Posterior cingulate gyrus (tissue), 11 donors: ENCODE measurements around the gene CMTM1.
A peak's percentile ranks its signal among the peaks of the same experiment; 100 is the strongest.

Source experiments
- DNase-seq, 10 donors: peaks; one replicate each; pipeline versions ENCODE4 v3.0.0 to v3.0.0-alpha.2; 2020 to 2021; ENCODE audit warnings: mixed read lengths in 3 of 10
- intact Hi-C: fragments of 100-400 bp; cut with DNase I; formaldehyde crosslinking; loops from one replicate; pipeline ENCODE4 v1.15.1; 2023

The CMTM1 gene

GRCh38 chr16:66536525-66536924, 29.7 kb upstream of the CMTM1 start:
- intact Hi-C loops = no loop called here
- peak in 1 of 10 donors; percentile 40 for DNase-seq

- intact Hi-C loops = no loop called here
- DNase-seq = peak in 1 of 10 donors; percentile 66
Measured at GRCh38 chr16:66537236-66537635, 29.0 kb upstream of the CMTM1 start.

GRCh38 chr16:66538910-66539309, 27.3 kb upstream of the CMTM1 start:
- DNase-seq = no peak
- intact Hi-C loops = no loop called here

- intact Hi-C loops = no loop called here
- peak in 1 of 10 donors; percentile 30 for DNase-seq
Measured at GRCh38 chr16:66539623-66540469, 26.4 kb upstream of the CMTM1 start.

GRCh38 chr16:66541388-66542355, 24.6 kb upstream of the CMTM1 start:
- peak in 1 of 10 donors; percentile 4 for DNase-seq
- intact Hi-C loops = no loop called here

GRCh38 chr16:66542396-66542795, 23.8 kb upstream of the CMTM1 start:
- intact Hi-C loops = no loop called here
- peak in 1 of 10 donors; percentile 25 for DNase-seq

- peak in 1 of 10 donors; percentile 24 for DNase-seq
- intact Hi-C loops = no loop called here
Measured at GRCh38 chr16:66543541-66543940, 22.7 kb upstream of the CMTM1 start.

GRCh38 chr16:66544016-66544757, 22.1 kb upstream of the CMTM1 start:
- intact Hi-C loops = no loop called here

GRCh38 chr16:66547101-66547989, 18.9 kb upstream of the CMTM1 start:
- intact Hi-C loops = no loop called here
- peak in 1 of 10 donors; percentile 55 for DNase-seq

More at GRCh38 chr16:66544016-66544757, 22.1 kb upstream of the CMTM1 start:
- peak in 1 of 10 donors; percentile 49 for DNase-seq

- DNase-seq = peak in 1 of 10 donors; percentile 69
- intact Hi-C loops = loop anchor here (2.0 kb wide), 1 partner anchor 31 kb away; no protein-coding TSS in a partner anchor
Measured at GRCh38 chr16:66548068-66548467, 18.2 kb upstream of the CMTM1 start.

- intact Hi-C loops = loop anchor here (2.0 kb wide), 1 partner anchor 32 kb away; no protein-coding TSS in a partner anchor
- no peak for DNase-seq
Measured at GRCh38 chr16:66548868-66549267, 17.4 kb upstream of the CMTM1 start.

- DNase-seq = peak; percentile 40 to 94 (median 64)
- intact Hi-C loops = loop anchor here (2.0 to 5.0 kb wide), 2 partner anchors 33 to 323 kb away; no protein-coding TSS in a partner anchor
Measured at GRCh38 chr16:66549284-66550131, 16.7 kb upstream of the CMTM1 start, which contains the start of gene TK2. Gene TK2, minus strand, starts transcription at chr16:66550122. Its CDS starts 61 bp downstream, at chr16:66550061.

GRCh38 chr16:66551348-66551759, 14.9 kb upstream of the CMTM1 start:
- intact Hi-C loops = loop anchor here (5.0 kb wide), 1 partner anchor 321 kb away; no protein-coding TSS in a partner anchor
- peak in 1 of 10 donors; percentile 59 for DNase-seq

GRCh38 chr16:66551788-66552285, 14.4 kb upstream of the CMTM1 start:
- intact Hi-C loops = loop anchor here (5.0 kb wide), 1 partner anchor 320 kb away; no protein-coding TSS in a partner anchor
- DNase-seq = no peak

GRCh38 chr16:66552286-66553177, 13.7 kb upstream of the CMTM1 start, which contains the start of gene CKLF:
Gene CKLF, plus strand, starts transcription at chr16:66552576. Its CDS starts 140 bp downstream, at chr16:66552716.
- intact Hi-C loops = loop anchor here (5.0 kb wide), 1 partner anchor 320 kb away; no protein-coding TSS in a partner anchor

GRCh38 chr16:66553223-66553622, 13.0 kb upstream of the CMTM1 start:
- intact Hi-C loops = loop anchor here (5.0 kb wide), 1 partner anchor 319 kb away; no protein-coding TSS in a partner anchor
- DNase-seq = no peak

More at GRCh38 chr16:66552286-66553177, 13.7 kb upstream of the CMTM1 start, which contains the start of gene CKLF:
- DNase-seq = peak; percentile 80 to 98 (median 86)
